ENCODE results near the gene ATP2A1.
"Not testable (repeated sequence)": the region's sequence is repeated elsewhere in the genome, so short reads cannot be mapped to it uniquely, and the experiment has no call there.

The ATP2A1 gene

GRCh38 chr16:28882551-28883160 lies 4.4 kb downstream of the ATP2A1 start:
- no peak for DNase-seq

GRCh38 chr16:28883221-28883996 lies 5.1 kb downstream of the ATP2A1 start:
- DNase-seq: no peak

- DNase-seq: no peak
Observed at GRCh38 chr16:28884045-28884444, 5.8 kb downstream of the ATP2A1 start.

GRCh38 chr16:28886945-28887344 lies 8.7 kb downstream of the ATP2A1 start:
- no peak for DNase-seq

GRCh38 chr16:28890355-28890754 lies 12.1 kb downstream of the ATP2A1 start:
- DNase-seq: not testable (repeated sequence)

- DNase-seq: no peak
Observed at GRCh38 chr16:28891964-28892890, 13.9 kb downstream of the ATP2A1 start.

GRCh38 chr16:28893291-28893690 lies 15.0 kb downstream of the ATP2A1 start:
- no peak for DNase-seq

- DNase-seq: no peak
Observed at GRCh38 chr16:28895609-28896008, 17.3 kb downstream of the ATP2A1 start.

GRCh38 chr16:28897826-28898225 lies 19.5 kb downstream of the ATP2A1 start:
- DNase-seq: no peak

GRCh38 chr16:28898266-28898665 lies 20.0 kb downstream of the ATP2A1 start:
- DNase-seq: no peak

GRCh38 chr16:28898942-28899341 lies 20.7 kb downstream of the ATP2A1 start:
- no peak for DNase-seq

- DNase-seq: no peak
Observed at GRCh38 chr16:28899882-28900590, 21.7 kb downstream of the ATP2A1 start.

GRCh38 chr16:28900601-28901000 lies 22.3 kb downstream of the ATP2A1 start:
- no peak for DNase-seq

- DNase-seq: no peak
Observed at GRCh38 chr16:28901862-28902261, 23.6 kb downstream of the ATP2A1 start.

GRCh38 chr16:28902909-28903308 lies 24.6 kb downstream of the ATP2A1 start:
- DNase-seq: no peak

- no peak for DNase-seq
Observed at GRCh38 chr16:28903344-28904042, 25.2 kb downstream of the ATP2A1 start.

GRCh38 chr16:28904363-28904762 lies 26.1 kb downstream of the ATP2A1 start:
- no peak for DNase-seq

- DNase-seq: no peak
Observed at GRCh38 chr16:28904828-28905227, 26.5 kb downstream of the ATP2A1 start.

- no peak for DNase-seq
Observed at GRCh38 chr16:28905229-28905754, 27.0 kb downstream of the ATP2A1 start.

- no peak for DNase-seq
Observed at GRCh38 chr16:28905800-28906372, 27.6 kb downstream of the ATP2A1 start.
